Kidney (tissue), 14 donors: ENCODE results near the gene ASB8. TPM values are rescaled to one million over a fixed set of nuclear protein-coding genes. Genes with fewer than 3 reads are reported as not detected.

ENCODE experiments used
- DNase-seq, 5 donors: peaks; one replicate each; pipeline ENCODE4 v3.0.0-alpha.2; 2013 to 2020
- FAIRE-seq: peaks from 2 replicates; lab custom pipeline; 2012; peaks lifted over from hg19 to GRCh38; lab: Jason Lieb, UNC
- H3K27ac ChIP-seq, 2 donors: one replicate each; pipeline ENCODE4 v1.7.0; 2013; ENCODE audit warnings: low read depth in 2 of 2, low read length in 2 of 2, inconsistent platforms in 1 of 2
- H3K27me3 ChIP-seq: one replicate; pipeline ENCODE4 v1.7.1; 2013; ENCODE audit warnings: low read length, inconsistent platforms; ENCODE audit not compliant: control insufficient read depth, insufficient read depth
- H3K36me3 ChIP-seq, 3 donors: one replicate each; pipeline versions ENCODE4 v1.7.0 to v1.7.1; 2013; ENCODE audit warnings: low read length in 3 of 3, control low read depth in 1 of 3, inconsistent platforms in 1 of 3; ENCODE audit not compliant: insufficient read depth in 3 of 3, control insufficient read depth in 2 of 3
- H3K4me1 ChIP-seq, 3 donors: one replicate each; pipeline versions ENCODE4 v1.7.0 to v1.7.1; 2013; ENCODE audit warnings: low read length in 3 of 3, inconsistent platforms in 1 of 3, low read depth in 1 of 3; ENCODE audit not compliant: control insufficient read depth in 2 of 3, insufficient read depth in 2 of 3
- H3K4me3 ChIP-seq, 3 donors: one replicate each; pipeline versions ENCODE4 v1.7.0 to v1.8.1; 2013; ENCODE audit warnings: low read length in 3 of 3, control low read depth in 1 of 3, inconsistent platforms in 1 of 3
- H3K9ac ChIP-seq, 3 donors: one replicate each; pipeline versions ENCODE4 v1.7.0 to v1.7.1; 2013; ENCODE audit warnings: low read length in 3 of 3, control low read depth in 1 of 3, inconsistent platforms in 1 of 3
- H3K9me3 ChIP-seq, 3 donors: one replicate each; pipeline versions ENCODE4 v1.7.0 to v1.7.1; 2013; ENCODE audit warnings: low read length in 3 of 3, control low read depth in 1 of 3, inconsistent platforms in 1 of 3; ENCODE audit not compliant: control insufficient read depth in 2 of 3, insufficient read depth in 1 of 3
- intact Hi-C: fragments of 100-400 bp; cut with DNase I; formaldehyde crosslinking; loops from one replicate; pipeline ENCODE4 v1.11.1; 2022
- polyA plus RNA-seq: library from polyadenylated mRNA; stranded (reverse); fragments of 350-450 nt; fragmentation: Illumina TruSeq; extraction: RNeasy Lipid Tissue Mini Kit (QIAGEN cat#74804); gene quantifications from one replicate; pipeline ENCODE4 v1.2.3, GENCODE V29; 2014; ENCODE audit warnings: low read depth, low replicate concordance; ENCODE audit not compliant: insufficient read depth
- total RNA-seq: library from RNA; stranded (reverse); fragmentation: NEBNext Ultra II Directional; extraction: Animal tissue kit (Norgen Biotek cat#: 25700); gene quantifications from one replicate; pipeline ENCODE4 v1.2.1, GENCODE V29; 2021
- TF ChIP-seq, protein P1 (sequence below): IDR thresholded peaks from 3 replicates; pipeline ENCODE4 v1.5.1; 2012; ENCODE audit warnings: mild to moderate bottlenecking, moderate library complexity, borderline replicate concordance; ENCODE audit not compliant: insufficient read depth; ENCODE audit errors: extremely low read depth
- donor health status: control.
- donor health status: control.
- donor health status: control.
- donor health status: control.
- donor health status: control.
- donor health status: DM: yes; HTN: yes; CAD: no.
- donor health status: Normal renal cell carcinoma (clear cell type).

ASB8 gene
- total and polyA plus RNA-seq, 2 donors from 2014 or later = 27.3 to 40.5 TPM

DNA sequence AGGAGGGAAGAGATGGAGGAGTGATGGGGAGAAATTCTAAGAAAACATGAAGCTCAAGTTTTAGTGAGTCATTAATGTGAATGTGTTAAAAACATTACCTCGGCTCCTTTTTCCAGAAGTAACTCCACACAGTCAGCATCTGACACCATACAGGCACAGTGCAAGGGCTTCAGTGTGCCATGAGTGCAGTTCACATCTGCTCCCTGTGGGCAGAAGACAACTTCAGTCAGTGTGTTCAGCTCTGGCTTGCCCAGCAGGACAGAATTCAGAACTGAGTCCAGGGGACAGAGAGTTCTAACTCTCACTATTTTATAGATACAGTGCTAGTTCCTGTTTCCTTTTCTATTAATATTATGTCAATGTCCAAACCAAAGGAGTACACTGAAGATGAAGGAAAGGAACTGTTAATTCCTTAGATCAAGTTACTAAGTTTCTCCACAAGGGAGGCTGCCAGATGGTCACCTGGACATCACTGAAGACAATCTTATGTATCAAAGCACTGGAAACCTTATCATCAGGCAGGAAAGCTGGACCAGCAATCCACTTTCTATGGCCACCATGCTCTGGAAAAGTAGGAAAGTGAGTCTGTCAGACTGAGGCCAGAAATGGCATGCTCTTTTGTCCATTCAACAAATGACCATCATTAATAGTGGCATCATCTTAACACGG is 6.1 kb downstream of the ASB8 start:
- H3K27me3 ChIP-seq = no peaks in the 10 kb centered on the region
- no peaks in the 10 kb centered on the region for H3K4me1 ChIP-seq
- H3K4me3 ChIP-seq = no peak overlapping the region
- no peak overlapping the region for H3K27ac ChIP-seq
- no peak overlapping the region for H3K9ac ChIP-seq
- intact Hi-C loops = no loop called here
- DNase-seq (no peak), FAIRE-seq (no peak)
- H3K36me3 ChIP-seq = peaks cover 2 to 54% (median 38%) of the 10 kb centered on the region in 3 donors
- TF ChIP-seq, protein P1, sequence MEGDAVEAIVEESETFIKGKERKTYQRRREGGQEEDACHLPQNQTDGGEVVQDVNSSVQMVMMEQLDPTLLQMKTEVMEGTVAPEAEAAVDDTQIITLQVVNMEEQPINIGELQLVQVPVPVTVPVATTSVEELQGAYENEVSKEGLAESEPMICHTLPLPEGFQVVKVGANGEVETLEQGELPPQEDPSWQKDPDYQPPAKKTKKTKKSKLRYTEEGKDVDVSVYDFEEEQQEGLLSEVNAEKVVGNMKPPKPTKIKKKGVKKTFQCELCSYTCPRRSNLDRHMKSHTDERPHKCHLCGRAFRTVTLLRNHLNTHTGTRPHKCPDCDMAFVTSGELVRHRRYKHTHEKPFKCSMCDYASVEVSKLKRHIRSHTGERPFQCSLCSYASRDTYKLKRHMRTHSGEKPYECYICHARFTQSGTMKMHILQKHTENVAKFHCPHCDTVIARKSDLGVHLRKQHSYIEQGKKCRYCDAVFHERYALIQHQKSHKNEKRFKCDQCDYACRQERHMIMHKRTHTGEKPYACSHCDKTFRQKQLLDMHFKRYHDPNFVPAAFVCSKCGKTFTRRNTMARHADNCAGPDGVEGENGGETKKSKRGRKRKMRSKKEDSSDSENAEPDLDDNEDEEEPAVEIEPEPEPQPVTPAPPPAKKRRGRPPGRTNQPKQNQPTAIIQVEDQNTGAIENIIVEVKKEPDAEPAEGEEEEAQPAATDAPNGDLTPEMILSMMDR = no peak
- H3K9me3 ChIP-seq = no peaks in the 10 kb centered on the region

DNA sequence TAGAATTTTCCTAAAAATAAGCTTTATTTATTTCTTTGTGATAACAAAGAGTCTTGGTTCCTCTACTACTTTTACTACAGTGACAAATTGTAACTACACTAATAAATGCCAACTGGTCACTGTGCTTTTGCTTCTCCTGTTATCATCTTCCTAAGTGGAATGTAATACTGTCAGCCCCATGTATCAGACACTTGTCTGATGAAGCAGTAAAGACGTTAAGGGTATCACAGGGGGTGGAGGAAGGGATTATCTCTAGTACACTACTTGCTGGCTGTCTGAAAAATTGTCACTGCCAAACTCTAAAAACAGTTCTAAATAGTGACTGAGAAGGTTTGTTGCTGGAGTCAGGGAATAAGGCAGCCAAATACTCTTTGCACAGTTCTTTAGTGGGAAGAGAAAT is 11.3 kb downstream of the ASB8 start:
- H3K4me3 ChIP-seq = no peak overlapping the region
- H3K9me3 ChIP-seq = no peaks in the 10 kb centered on the region
- FAIRE-seq = no peak
- no peaks in the 10 kb centered on the region for H3K27me3 ChIP-seq
- TF ChIP-seq, protein P1 = no peak
- H3K4me1 ChIP-seq = no peaks in the 10 kb centered on the region
- H3K27ac ChIP-seq = no peak overlapping the region
- DNase-seq = no peak
- no peak overlapping the region for H3K9ac ChIP-seq
- H3K36me3 ChIP-seq = peaks cover 2 to 67% (median 48%) of the 10 kb centered on the region in 3 donors
- intact Hi-C loops = no loop called here

- peaks cover 0 to 65% (median 41%) of the 10 kb centered on the region in 3 donors for H3K36me3 ChIP-seq
- no peaks in the 10 kb centered on the region for H3K4me1 ChIP-seq
- no peaks in the 10 kb centered on the region for H3K9me3 ChIP-seq
- no peak for FAIRE-seq
- H3K27ac ChIP-seq = no peak overlapping the region
- no peak overlapping the region for H3K4me3 ChIP-seq
- TF ChIP-seq, protein P1 = no peak
- no peaks in the 10 kb centered on the region for H3K27me3 ChIP-seq
- intact Hi-C loops = no loop called here
- no peak for DNase-seq
- H3K9ac ChIP-seq = no peak overlapping the region
These were observed 13.4 kb downstream of the ASB8 start for GRCh38 chr12:48143898-48144297.
